Measurements from ENCODE around the gene APEH.
A peak's percentile ranks its signal among the peaks of the same experiment; 100 is the strongest.
"Not testable (repeated sequence)": the region's sequence is repeated elsewhere in the genome, so short reads cannot be mapped to it uniquely, and the experiment has no call there.

Gene APEH

DNA sequence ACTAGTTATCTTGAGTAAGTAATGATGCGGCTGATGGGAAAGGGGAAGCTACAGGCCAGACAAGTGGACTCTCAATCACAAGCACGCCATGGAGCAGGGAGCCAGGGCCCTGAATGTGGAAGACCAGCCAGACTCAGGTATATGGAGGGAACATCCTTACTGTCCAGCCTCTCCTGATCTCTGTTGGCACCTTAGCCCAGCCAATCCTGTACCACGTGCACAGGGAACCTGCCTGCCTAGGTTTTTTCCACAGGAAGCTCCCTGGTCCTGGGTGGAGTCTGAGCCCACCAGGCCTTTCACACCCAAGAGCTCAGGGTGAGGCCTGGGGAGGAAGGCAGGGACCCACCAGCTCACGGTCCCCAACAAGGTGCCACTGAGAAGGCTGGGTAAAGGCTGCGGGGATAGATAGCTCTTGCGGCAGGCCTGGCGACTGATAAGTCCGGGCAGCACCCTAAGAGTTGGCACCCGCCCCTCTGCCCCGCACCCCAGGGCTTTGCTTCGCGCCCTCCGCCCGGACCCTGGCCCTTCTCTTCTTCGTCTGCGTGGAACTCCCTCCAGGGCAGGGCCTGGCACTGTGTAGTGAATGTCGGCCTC, 933 bp upstream of the APEH start:
- Histone ChIP-seq H3K27ac (peak overlapping the region; percentile 84 to 97), H3K4me3 (peak overlapping the region; percentile 99)
- DNase-seq (ENCODE audit: low spot score) = no peak
- TF ChIP-seq, protein P1, sequence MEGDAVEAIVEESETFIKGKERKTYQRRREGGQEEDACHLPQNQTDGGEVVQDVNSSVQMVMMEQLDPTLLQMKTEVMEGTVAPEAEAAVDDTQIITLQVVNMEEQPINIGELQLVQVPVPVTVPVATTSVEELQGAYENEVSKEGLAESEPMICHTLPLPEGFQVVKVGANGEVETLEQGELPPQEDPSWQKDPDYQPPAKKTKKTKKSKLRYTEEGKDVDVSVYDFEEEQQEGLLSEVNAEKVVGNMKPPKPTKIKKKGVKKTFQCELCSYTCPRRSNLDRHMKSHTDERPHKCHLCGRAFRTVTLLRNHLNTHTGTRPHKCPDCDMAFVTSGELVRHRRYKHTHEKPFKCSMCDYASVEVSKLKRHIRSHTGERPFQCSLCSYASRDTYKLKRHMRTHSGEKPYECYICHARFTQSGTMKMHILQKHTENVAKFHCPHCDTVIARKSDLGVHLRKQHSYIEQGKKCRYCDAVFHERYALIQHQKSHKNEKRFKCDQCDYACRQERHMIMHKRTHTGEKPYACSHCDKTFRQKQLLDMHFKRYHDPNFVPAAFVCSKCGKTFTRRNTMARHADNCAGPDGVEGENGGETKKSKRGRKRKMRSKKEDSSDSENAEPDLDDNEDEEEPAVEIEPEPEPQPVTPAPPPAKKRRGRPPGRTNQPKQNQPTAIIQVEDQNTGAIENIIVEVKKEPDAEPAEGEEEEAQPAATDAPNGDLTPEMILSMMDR (IDR thresholded peaks at IDR 0.05) = no peak

DNA sequence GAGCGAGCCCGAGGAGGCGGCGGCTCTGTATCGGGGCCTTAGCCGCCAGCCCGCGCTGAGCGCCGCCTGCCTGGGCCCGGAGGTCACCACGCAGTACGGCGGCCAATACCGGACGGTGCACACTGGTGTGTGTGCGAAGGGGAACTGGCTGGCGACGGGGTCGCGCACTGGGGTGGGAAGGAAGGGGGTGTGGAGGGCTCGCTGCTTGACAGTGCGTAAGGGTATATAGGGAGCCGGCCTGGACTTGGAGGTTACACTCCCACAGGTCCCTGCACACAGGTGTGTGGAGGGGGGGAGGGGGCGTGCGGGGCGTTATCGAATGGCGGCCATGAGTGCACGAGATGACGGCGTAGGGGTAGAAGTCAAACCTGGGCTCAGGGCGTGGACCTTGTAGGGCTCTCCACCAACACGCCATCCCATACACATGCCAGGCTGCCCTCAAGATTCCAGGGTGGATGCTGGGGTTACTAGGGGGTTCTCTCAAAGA, 389 bp downstream of the APEH start:
- TF ChIP-seq, protein P1 (IDR thresholded peaks at IDR 0.05) = no peak
- peak overlapping the region; percentile 99 for H3K4me3 ChIP-seq
- H3K27ac ChIP-seq = peak overlapping the region; percentile 84 to 97
- DNase-seq (ENCODE audit: low spot score) = no peak

DNA sequence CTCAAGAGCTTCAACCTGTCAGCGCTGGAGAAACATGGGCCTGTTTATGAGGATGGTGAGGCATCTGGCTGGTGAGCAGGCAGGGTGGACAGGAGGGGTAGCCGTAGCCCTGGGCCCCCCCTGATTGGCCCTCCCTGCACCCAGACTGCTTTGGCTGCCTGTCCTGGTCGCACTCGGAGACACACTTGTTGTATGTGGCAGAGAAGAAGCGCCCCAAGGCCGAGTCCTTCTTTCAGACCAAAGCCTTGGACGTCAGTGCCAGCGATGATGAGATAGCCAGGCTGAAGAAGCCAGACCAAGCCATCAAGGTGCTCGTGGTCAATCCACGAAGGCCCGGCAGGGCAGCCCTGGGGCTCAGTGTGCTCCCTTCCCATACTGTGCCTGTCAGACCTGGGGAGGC, 1.8 kb downstream of the APEH start:
- TF ChIP-seq, protein P1 (IDR thresholded peaks at IDR 0.05) = no peak
- Histone ChIP-seq H3K4me3 (no peak overlapping the region), H3K27ac (no peak overlapping the region)
- DNase-seq (ENCODE audit: low spot score) = no peak

DNA sequence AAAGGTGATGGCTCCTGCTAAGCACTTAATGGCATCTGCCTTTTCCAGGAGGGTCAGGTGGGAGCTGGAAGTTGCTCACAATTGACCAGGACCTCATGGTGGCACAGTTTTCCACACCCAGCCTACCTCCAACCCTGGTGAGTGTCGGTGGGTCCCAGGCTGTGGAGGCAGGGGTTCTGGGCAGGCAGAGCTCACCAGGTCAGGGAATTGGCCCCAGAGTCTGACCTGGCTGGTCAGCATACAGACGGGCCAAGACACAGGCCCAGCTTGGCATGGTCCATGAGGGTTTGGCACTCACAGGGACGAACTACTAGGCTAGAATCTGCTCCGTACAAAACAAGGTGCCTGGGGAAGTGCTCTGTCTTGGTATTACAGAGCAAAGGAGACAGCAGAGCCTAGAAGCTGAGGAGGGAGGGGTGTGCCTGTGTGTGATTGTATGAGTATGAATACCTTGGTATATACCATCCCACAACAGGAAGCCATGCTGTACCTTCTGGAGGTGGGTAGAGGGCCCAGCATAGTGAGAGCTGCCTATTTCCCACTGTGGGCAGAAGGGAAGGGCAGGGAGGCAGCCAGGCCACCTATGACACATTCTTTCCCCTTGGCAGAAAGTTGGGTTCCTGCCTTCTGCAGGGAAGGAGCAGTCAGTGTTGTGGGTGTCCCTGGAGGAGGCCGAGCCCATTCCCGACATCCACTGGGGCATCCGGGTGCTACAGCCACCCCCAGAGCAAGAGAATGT, 6.5 kb downstream of the APEH start:
- DNase-seq (ENCODE audit: low spot score) = no peak
- TF ChIP-seq, protein P1 (IDR thresholded peaks at IDR 0.05) = no peak
- H3K27ac ChIP-seq = no peak overlapping the region

DNA sequence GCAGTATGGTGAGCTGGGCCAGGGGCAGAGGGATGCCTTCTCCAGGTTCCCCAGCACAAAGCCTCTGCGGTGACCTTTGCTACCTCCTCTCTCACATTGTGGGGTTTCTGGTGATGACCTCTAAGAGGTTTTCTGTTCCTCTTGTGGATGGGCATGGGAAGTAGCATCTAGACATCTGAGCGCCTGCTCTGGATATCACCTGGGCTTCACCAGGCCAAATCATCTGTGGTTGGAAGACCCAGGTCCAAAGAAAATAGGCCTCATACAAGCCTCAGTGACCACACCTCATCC, 7.0 kb downstream of the APEH start:
- H3K27ac ChIP-seq = no peak overlapping the region
- no peak overlapping the region for H3K4me3 ChIP-seq
- TF ChIP-seq, protein P1 (IDR thresholded peaks at IDR 0.05) = no peak
- DNase-seq (ENCODE audit: low spot score) = no peak

More for the DNA sequence above, 6.5 kb downstream of the APEH start:
- H3K4me3 ChIP-seq = no peak overlapping the region

DNA sequence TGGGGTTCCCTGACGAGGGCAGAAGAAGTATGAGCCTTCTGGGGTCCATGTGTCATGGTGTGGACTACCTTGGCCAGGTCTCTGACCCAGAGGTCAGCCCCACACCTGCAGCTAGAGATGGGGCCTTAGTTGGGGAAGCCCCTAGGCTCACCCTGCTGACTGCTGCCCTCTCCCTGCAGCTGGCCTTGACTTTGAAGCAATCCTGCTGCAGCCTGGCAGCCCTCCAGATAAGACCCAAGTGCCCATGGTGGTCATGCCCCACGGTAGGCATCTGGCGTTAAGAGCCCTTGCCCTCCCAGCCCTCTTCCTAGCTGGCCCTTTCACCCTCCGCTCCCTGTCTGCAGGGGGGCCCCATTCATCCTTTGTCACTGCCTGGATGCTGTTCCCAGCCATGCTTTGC, 7.4 kb downstream of the APEH start:
- H3K27ac ChIP-seq = no peak overlapping the region
- no peak overlapping the region for H3K4me3 ChIP-seq
- TF ChIP-seq, protein P1 (IDR thresholded peaks at IDR 0.05) = no peak
- no peak for DNase-seq (ENCODE audit: low spot score)

DNA sequence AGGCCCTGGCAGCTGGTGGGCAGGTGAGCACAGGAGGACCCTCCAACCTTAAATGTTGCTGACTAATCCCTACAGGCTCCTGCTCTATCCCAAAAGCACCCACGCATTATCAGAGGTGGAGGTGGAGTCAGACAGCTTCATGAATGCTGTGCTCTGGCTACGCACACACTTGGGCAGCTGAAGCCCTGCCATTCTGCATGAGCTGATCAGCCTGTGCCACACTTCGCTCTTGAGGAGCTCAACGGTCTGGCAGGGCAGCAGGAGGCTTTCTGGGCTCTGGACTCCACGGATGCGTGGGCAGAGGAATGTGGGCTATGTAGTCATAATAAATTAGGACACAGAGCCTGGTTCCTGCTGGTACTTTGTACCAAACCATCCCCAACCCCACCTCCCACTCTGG, 9.0 kb downstream of the APEH start:
- DNase-seq (ENCODE audit: low spot score) = no peak
- Histone ChIP-seq H3K27ac (no peak overlapping the region), H3K4me3 (no peak overlapping the region)
- TF ChIP-seq, protein P1 (IDR thresholded peaks at IDR 0.05) = no peak

DNA sequence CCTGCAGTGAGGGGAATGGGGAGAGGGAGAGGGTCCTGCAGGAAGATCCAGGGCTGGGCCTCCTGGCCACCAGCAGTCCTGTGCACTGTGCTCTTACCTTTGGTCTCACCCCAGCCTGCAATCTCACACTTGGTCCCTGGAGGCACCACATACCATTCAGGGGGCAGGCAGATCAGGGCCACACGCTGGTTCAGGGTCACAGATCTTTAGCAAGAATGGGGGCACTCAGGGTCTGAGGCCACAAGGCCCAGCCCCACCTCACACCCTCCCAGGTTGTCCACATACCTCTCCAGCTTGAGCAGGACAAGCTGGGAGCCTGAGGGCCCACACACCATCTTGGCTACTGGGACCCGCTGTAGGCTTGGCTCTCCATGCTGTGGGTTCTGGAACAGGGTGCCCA, 10.3 kb downstream of the APEH start:
- not testable (repeated sequence) for H3K27ac ChIP-seq; DNase-seq (ENCODE audit: low spot score); H3K4me3 ChIP-seq

DNA sequence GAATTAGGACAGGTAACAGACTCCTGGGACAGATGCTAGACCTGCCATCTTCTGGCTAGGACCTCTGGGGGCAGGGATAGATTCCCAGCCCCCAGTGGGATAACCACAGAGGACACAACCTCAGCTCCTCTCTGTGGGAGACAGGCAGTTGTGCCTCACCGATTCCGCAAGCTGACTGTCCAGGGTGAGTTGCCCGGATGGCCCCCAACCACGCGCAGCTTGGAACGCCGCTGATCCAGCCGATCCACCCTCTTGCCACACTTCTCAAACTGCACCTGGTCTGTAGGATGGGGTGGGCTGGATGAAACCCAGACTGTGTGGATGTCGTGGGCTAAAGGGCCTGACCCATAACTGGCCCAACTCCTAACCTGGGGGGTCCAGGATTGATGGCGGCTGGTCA, 11.0 kb downstream of the APEH start:
- not testable (repeated sequence) for H3K4me3 ChIP-seq; DNase-seq (ENCODE audit: low spot score); H3K27ac ChIP-seq

DNA sequence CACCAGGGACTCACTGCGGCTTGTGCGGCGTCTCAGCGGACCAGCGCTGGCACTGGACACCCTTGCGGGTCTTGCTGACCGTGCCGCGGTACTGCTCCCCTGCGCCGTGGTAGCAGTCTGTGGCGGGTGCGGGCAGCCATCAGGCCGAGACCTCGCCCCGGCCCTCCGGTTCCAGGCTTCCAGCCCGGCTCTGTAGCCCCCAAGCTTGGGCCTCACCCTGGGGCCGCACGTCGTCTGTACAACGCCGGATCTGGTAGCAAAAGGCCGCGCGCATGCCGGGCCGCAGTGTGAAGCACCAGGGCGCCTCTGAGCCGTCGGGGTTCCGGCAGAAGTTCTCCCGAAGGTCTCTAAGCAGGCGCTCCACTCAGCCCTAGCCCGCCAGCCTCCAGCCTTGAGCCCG, 11.7 kb downstream of the APEH start:
- not testable (repeated sequence) for H3K27ac ChIP-seq; DNase-seq (ENCODE audit: low spot score)
- H3K4me3 ChIP-seq = peak overlapping the region; percentile 63

All from coronary artery (tissue), 2 donors.